Measurements from ENCODE around the gene AIMP1. TPM values are rescaled to one million over a fixed set of nuclear protein-coding genes. Genes with fewer than 3 reads are reported as not detected.

Gene AIMP1
- total and polyA plus RNA-seq, 5 donors from 2014 or later: 56.7 to 104 (median 81.0) TPM

- no peaks in the 10 kb centered on the region for H3K9me3 ChIP-seq (ENCODE audit: control insufficient read depth in 2 of 2, low read length in 2 of 2)
- peaks cover 14% of the 10 kb centered on the region for H3K36me3 ChIP-seq (ENCODE audit: control insufficient read depth, insufficient read depth, low read length)
- H3K27me3 ChIP-seq (ENCODE audit: control insufficient read depth, insufficient read depth, low read length): no peaks in the 10 kb centered on the region
- Mint-ChIP-seq H3K36me3 (peaks cover 22% of the 10 kb centered on the region), H3K9me3 (no peaks in the 10 kb centered on the region), H3K4me1 (peaks cover 19 to 35% (median 23%) of the 10 kb centered on the region in 4 donors), H3K27ac (no peak overlapping the region), H3K4me3 (no peak overlapping the region), H3K27me3 (no peaks in the 10 kb centered on the region)
- ATAC-seq (ENCODE audit: low read depth in 2 of 2) (no peak), DNase-seq (no peak)
- no peaks in the 10 kb centered on the region for H3K4me1 ChIP-seq (ENCODE audit: control insufficient read depth, insufficient read depth, low read length, poor library complexity, severe bottlenecking)
- no peak overlapping the region for H3K4me3 ChIP-seq (ENCODE audit: low read depth, low read length)
- no peak overlapping the region for H3K27ac ChIP-seq (ENCODE audit: insufficient read depth, low read length, poor library complexity, severe bottlenecking)
Observed at GRCh38 chr4:106301393-106302061, 14.8 kb upstream of the AIMP1 start.

GRCh38 chr4:106302062-106302438 lies 14.3 kb upstream of the AIMP1 start:
- DNase-seq (no peak), ATAC-seq (ENCODE audit: low read depth in 2 of 2) (no peak)
- H3K4me3 ChIP-seq (ENCODE audit: low read depth, low read length): no peak overlapping the region
- no peak overlapping the region for H3K4me3 Mint-ChIP-seq
- no peaks in the 10 kb centered on the region for H3K9me3 Mint-ChIP-seq
- H3K4me1 Mint-ChIP-seq: peaks cover 18 to 32% (median 20%) of the 10 kb centered on the region in 4 donors
- H3K36me3 ChIP-seq (ENCODE audit: control insufficient read depth, insufficient read depth, low read length): peaks cover 14% of the 10 kb centered on the region
- H3K36me3 Mint-ChIP-seq: peaks cover 19% of the 10 kb centered on the region
- H3K27ac Mint-ChIP-seq: peak overlapping the region in 1 of 3 donors; percentile 1
- no peaks in the 10 kb centered on the region for H3K4me1 ChIP-seq (ENCODE audit: control insufficient read depth, insufficient read depth, low read length, poor library complexity, severe bottlenecking)
- H3K9me3 ChIP-seq (ENCODE audit: control insufficient read depth in 2 of 2, low read length in 2 of 2): no peaks in the 10 kb centered on the region
- H3K27me3 ChIP-seq (ENCODE audit: control insufficient read depth, insufficient read depth, low read length): no peaks in the 10 kb centered on the region
- H3K27ac ChIP-seq (ENCODE audit: insufficient read depth, low read length, poor library complexity, severe bottlenecking): no peak overlapping the region
- no peaks in the 10 kb centered on the region for H3K27me3 Mint-ChIP-seq

GRCh38 chr4:106303548-106304281 lies 12.6 kb upstream of the AIMP1 start:
- no peaks in the 10 kb centered on the region for H3K27me3 ChIP-seq (ENCODE audit: control insufficient read depth, insufficient read depth, low read length)
- peaks cover 19% of the 10 kb centered on the region for H3K36me3 ChIP-seq (ENCODE audit: control insufficient read depth, insufficient read depth, low read length)
- Mint-ChIP-seq H3K4me1 (peaks cover 13 to 23% (median 20%) of the 10 kb centered on the region in 4 donors), H3K9me3 (no peaks in the 10 kb centered on the region), H3K27ac (peak overlapping the region in 1 of 3 donors; percentile 23), H3K36me3 (peaks cover 19% of the 10 kb centered on the region), H3K4me3 (no peak overlapping the region), H3K27me3 (no peaks in the 10 kb centered on the region)
- no peak overlapping the region for H3K27ac ChIP-seq (ENCODE audit: insufficient read depth, low read length, poor library complexity, severe bottlenecking)
- no peak overlapping the region for H3K4me3 ChIP-seq (ENCODE audit: low read depth, low read length)
- DNase-seq: no peak
- H3K9me3 ChIP-seq (ENCODE audit: control insufficient read depth in 2 of 2, low read length in 2 of 2): no peaks in the 10 kb centered on the region
- no peaks in the 10 kb centered on the region for H3K4me1 ChIP-seq (ENCODE audit: control insufficient read depth, insufficient read depth, low read length, poor library complexity, severe bottlenecking)
- ATAC-seq (ENCODE audit: low read depth in 2 of 2): no peak

- H3K4me3 ChIP-seq (ENCODE audit: low read depth, low read length): no peak overlapping the region
- no peaks in the 10 kb centered on the region for H3K27me3 ChIP-seq (ENCODE audit: control insufficient read depth, insufficient read depth, low read length)
- H3K4me1 ChIP-seq (ENCODE audit: control insufficient read depth, insufficient read depth, low read length, poor library complexity, severe bottlenecking): no peaks in the 10 kb centered on the region
- Mint-ChIP-seq H3K4me1 (peaks cover 15 to 23% (median 21%) of the 10 kb centered on the region in 4 donors), H3K27ac (no peak overlapping the region), H3K36me3 (peaks cover 20% of the 10 kb centered on the region), H3K27me3 (no peaks in the 10 kb centered on the region), H3K9me3 (no peaks in the 10 kb centered on the region), H3K4me3 (no peak overlapping the region)
- no peaks in the 10 kb centered on the region for H3K9me3 ChIP-seq (ENCODE audit: control insufficient read depth in 2 of 2, low read length in 2 of 2)
- peaks cover 16% of the 10 kb centered on the region for H3K36me3 ChIP-seq (ENCODE audit: control insufficient read depth, insufficient read depth, low read length)
- no peak for ATAC-seq (ENCODE audit: low read depth in 2 of 2)
- no peak overlapping the region for H3K27ac ChIP-seq (ENCODE audit: insufficient read depth, low read length, poor library complexity, severe bottlenecking)
- no peak for DNase-seq
Observed at GRCh38 chr4:106304632-106305031, 11.7 kb upstream of the AIMP1 start.

GRCh38 chr4:106305435-106306055 lies 10.8 kb upstream of the AIMP1 start:
- peaks cover 10% of the 10 kb centered on the region for H3K36me3 ChIP-seq (ENCODE audit: control insufficient read depth, insufficient read depth, low read length)
- Mint-ChIP-seq H3K27me3 (no peaks in the 10 kb centered on the region), H3K27ac (peak overlapping the region in 1 of 3 donors; percentile 52), H3K4me1 (peaks cover 18 to 28% (median 24%) of the 10 kb centered on the region in 4 donors), H3K36me3 (peaks cover 15% of the 10 kb centered on the region), H3K4me3 (no peak overlapping the region), H3K9me3 (no peaks in the 10 kb centered on the region)
- ATAC-seq (ENCODE audit: low read depth in 2 of 2) (no peak), DNase-seq (no peak)
- no peaks in the 10 kb centered on the region for H3K27me3 ChIP-seq (ENCODE audit: control insufficient read depth, insufficient read depth, low read length)
- H3K9me3 ChIP-seq (ENCODE audit: control insufficient read depth in 2 of 2, low read length in 2 of 2): no peaks in the 10 kb centered on the region
- H3K4me1 ChIP-seq (ENCODE audit: control insufficient read depth, insufficient read depth, low read length, poor library complexity, severe bottlenecking): no peaks in the 10 kb centered on the region
- H3K27ac ChIP-seq (ENCODE audit: insufficient read depth, low read length, poor library complexity, severe bottlenecking): no peak overlapping the region
- H3K4me3 ChIP-seq (ENCODE audit: low read depth, low read length): no peak overlapping the region

GRCh38 chr4:106306561-106306960 lies 9.8 kb upstream of the AIMP1 start:
- H3K27me3 ChIP-seq (ENCODE audit: control insufficient read depth, insufficient read depth, low read length): no peaks in the 10 kb centered on the region
- peaks cover 20 to 29% (median 26%) of the 10 kb centered on the region in 4 donors for H3K4me1 Mint-ChIP-seq
- peaks cover 15% of the 10 kb centered on the region for H3K36me3 Mint-ChIP-seq

GRCh38 chr4:106312377-106312776 lies 4.0 kb upstream of the AIMP1 start:
- peaks cover 9% of the 10 kb centered on the region for H3K36me3 ChIP-seq (ENCODE audit: control insufficient read depth, insufficient read depth, low read length)
- H3K9me3 ChIP-seq (ENCODE audit: control insufficient read depth in 2 of 2, low read length in 2 of 2): no peaks in the 10 kb centered on the region
- H3K27ac ChIP-seq (ENCODE audit: insufficient read depth, low read length, poor library complexity, severe bottlenecking): peak overlapping the region; percentile 19
- Mint-ChIP-seq H3K4me1 (peaks cover 17 to 51% (median 33%) of the 10 kb centered on the region in 4 donors), H3K27ac (peak overlapping the region in 1 of 3 donors; percentile 97), H3K36me3 (peaks cover 7% of the 10 kb centered on the region), H3K27me3 (no peaks in the 10 kb centered on the region), H3K4me3 (peak overlapping the region in 2 of 4 donors; percentile 63 to 67), H3K9me3 (no peaks in the 10 kb centered on the region)
- H3K4me1 ChIP-seq (ENCODE audit: control insufficient read depth, insufficient read depth, low read length, poor library complexity, severe bottlenecking): peaks cover 20% of the 10 kb centered on the region
- no peak for ATAC-seq (ENCODE audit: low read depth in 2 of 2)
- no peak for DNase-seq
- H3K4me3 ChIP-seq (ENCODE audit: low read depth, low read length): no peak overlapping the region
- H3K27me3 ChIP-seq (ENCODE audit: control insufficient read depth, insufficient read depth, low read length): no peaks in the 10 kb centered on the region

More at GRCh38 chr4:106306561-106306960, 9.8 kb upstream of the AIMP1 start:
- Mint-ChIP-seq H3K4me3 (no peak overlapping the region), H3K9me3 (no peaks in the 10 kb centered on the region), H3K27me3 (no peaks in the 10 kb centered on the region), H3K27ac (no peak overlapping the region)
- DNase-seq (no peak), ATAC-seq (ENCODE audit: low read depth in 2 of 2) (no peak)
- Histone ChIP-seq H3K36me3 (ENCODE audit: control insufficient read depth, insufficient read depth, low read length) (peaks cover 10% of the 10 kb centered on the region), H3K4me3 (ENCODE audit: low read depth, low read length) (no peak overlapping the region), H3K27ac (ENCODE audit: insufficient read depth, low read length, poor library complexity, severe bottlenecking) (no peak overlapping the region), H3K4me1 (ENCODE audit: control insufficient read depth, insufficient read depth, low read length, poor library complexity, severe bottlenecking) (no peaks in the 10 kb centered on the region), H3K9me3 (ENCODE audit: control insufficient read depth in 2 of 2, low read length in 2 of 2) (no peaks in the 10 kb centered on the region)

Measured in CD4-positive, CD25-positive, alpha-beta regulatory T cell (primary cell).